Stimulated activated effector memory CD8-positive, alpha-beta T cell treated with anti-CD3 and anti-CD28 coated beads, Interleukin-12 subunit alpha, Interleukin-12 subunit beta, amount 100 ng/mL, for 72 hours (primary cell): ENCODE measurements around the gene LRSAM1.
A peak's percentile ranks its signal among the peaks of the same experiment; 100 is the strongest.

ENCODE experiments used
- ATAC-seq: fragments of 150-1000 bp; cut with Tn5 transposase; 2 replicates; pipeline ENCODE4 v1.10.0; 2021
- DNase-seq, 2 donors: peaks; one replicate each; pipeline ENCODE4 v3.0.0; 2021 to 2022; ENCODE audit warnings: low spot score in 2 of 2
- H3K27ac Mint-ChIP-seq: one replicate; pipeline ENCODE4 v1.8.0; 2022; ENCODE audit warnings: mild to moderate bottlenecking, mixed read lengths
- H3K36me3 Mint-ChIP-seq: one replicate; pipeline ENCODE4 v1.8.0; 2022; ENCODE audit warnings: mild to moderate bottlenecking, mixed read lengths
- H3K4me1 Mint-ChIP-seq: one replicate; pipeline ENCODE4 v1.8.0; 2022; ENCODE audit warnings: mixed read lengths
- H3K4me3 Mint-ChIP-seq: one replicate; pipeline ENCODE4 v1.8.0; 2022; ENCODE audit warnings: mild to moderate bottlenecking, mixed read lengths
- H3K9me3 Mint-ChIP-seq: one replicate; pipeline ENCODE4 v1.8.0; 2022; ENCODE audit warnings: mixed read lengths

Gene LRSAM1

DNA sequence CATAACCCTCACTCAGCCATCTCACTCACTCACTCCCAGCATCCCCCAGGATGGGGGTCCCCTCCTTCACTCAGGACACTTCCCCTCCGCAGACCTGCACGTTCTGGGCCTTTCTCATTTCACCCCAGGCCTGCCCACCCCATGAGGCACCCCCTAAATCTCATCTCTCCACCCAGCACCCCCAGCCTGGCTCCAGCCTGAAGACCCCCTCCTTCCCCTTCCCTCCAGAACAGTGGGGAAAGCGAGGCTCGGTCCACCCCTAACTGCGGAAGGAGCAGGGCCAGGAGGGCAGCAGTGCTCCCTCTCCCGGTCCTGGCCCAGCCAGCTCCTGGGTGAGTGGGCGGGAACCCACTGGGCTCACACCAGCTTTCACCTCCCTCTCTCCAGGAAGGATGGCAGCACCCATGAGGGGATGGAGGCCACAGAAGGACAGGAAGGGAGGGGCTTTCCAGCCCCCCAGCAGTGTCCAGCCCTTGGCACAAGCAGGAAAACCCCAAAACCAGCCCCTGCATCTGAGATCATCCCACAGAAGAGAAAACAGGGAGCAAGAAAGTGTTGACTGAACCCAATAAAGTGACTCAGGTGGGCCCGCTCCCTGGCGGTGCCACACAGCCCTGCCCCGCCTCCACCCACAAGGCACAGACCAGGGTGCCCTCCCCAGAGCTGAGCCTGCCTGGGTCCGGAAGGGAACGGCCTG lies 55.0 kb downstream of the LRSAM1 start:
- Mint-ChIP-seq H3K9me3 (no peaks in the 10 kb centered on the region), H3K36me3 (peaks cover 15% of the 10 kb centered on the region), H3K4me1 (no peaks in the 10 kb centered on the region), H3K27ac (peak overlapping the region; percentile 52), H3K4me3 (no peak overlapping the region)
- ATAC-seq (no peak), DNase-seq (no peak)

DNA sequence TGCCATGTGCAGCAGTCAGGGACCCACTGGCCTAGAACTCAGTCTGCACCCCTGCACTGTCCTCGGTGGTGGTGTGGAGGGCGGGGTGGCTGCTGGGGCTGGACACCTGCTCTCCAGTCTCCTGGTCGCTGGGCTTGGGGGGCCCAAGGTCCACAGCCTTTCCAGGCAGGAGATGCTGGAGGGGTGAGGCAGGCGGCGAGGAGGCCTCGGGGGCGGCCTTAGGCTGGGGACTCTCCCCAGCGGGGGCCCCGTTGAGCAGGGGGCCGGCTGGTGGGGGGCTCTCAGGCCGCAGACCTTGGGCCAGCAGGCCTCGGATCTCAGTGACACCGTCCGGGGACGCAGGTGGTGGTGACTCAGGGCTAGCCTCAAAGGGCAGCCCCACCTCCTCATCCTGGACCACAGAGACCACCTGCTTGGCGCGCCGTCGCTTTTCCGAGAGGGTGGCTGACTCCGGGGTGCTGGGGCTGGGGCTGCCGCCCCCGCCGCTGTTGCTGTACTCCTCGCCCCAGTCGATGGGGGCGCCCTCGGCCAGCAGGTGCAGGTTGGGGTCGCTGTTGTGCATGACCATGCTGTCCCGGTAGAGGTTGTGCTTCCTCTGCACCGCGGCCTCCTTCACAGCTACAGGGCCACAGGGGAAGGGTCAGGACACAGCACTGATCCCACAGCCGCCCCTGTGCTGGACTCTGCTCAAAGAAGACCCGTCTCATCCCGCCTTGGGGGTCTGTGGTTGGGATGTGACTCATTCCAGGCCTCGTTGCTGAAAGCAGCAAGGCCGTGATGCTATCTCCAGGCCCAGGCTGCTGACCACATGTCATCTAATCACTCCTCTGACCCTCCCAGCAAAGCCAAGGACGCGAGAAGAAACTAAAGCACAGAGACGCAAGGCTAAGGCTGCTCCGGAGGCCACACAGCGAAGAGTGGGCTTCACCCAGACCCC lies 55.8 kb downstream of the LRSAM1 start:
- no peak overlapping the region for H3K27ac Mint-ChIP-seq
- H3K36me3 Mint-ChIP-seq = peaks cover 9% of the 10 kb centered on the region
- no peaks in the 10 kb centered on the region for H3K9me3 Mint-ChIP-seq
- H3K4me3 Mint-ChIP-seq = no peak overlapping the region
- no peak for ATAC-seq
- H3K4me1 Mint-ChIP-seq = no peaks in the 10 kb centered on the region
- DNase-seq = no peak

GRCh38 chr9:127507751-127508648 lies 56.7 kb downstream of the LRSAM1 start:
- Mint-ChIP-seq H3K36me3 (peaks cover 11% of the 10 kb centered on the region), H3K4me3 (no peak overlapping the region), H3K4me1 (no peaks in the 10 kb centered on the region), H3K9me3 (no peaks in the 10 kb centered on the region), H3K27ac (peak overlapping the region; percentile 43)
- ATAC-seq (no peak), DNase-seq (no peak)

GRCh38 chr9:127508901-127509260 lies 57.6 kb downstream of the LRSAM1 start:
- Mint-ChIP-seq H3K4me3 (no peak overlapping the region), H3K9me3 (no peaks in the 10 kb centered on the region), H3K36me3 (peaks cover 17% of the 10 kb centered on the region), H3K27ac (peak overlapping the region; percentile 43), H3K4me1 (no peaks in the 10 kb centered on the region)
- DNase-seq (no peak), ATAC-seq (no peak)

DNA sequence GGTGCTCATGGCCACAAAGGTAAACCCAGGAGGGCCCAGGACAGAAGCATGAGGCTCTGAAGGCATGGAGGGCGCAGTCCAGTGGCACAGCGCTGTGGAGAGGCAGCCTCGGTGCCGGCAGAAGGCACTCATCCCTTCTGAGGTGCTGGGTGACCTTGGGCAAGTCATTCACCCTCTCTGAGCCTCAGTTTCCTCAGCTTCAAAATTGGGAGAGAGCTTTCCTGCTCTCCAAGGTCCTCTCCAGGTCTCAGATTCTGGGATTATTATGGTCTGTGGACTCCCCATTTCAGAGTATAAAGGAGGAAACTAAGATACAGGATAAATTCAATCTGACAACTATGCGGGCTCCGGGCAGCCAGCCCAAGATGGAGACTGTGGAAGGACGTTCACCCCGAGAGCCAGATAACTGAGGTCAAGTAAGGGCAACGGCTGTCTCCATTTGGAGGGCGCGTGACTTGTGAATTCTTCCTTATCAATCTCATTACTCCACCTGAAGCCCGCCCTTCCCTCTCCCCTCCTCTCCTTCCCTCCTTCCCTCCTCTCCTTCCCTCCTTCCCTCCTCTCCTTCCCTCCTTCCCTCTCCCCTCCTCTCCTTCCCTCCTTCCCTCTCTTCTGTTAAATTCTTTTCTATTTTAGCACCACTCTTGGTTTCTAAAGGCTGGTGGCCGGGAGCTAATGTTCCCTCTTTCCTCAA lies 58.1 kb downstream of the LRSAM1 start:
- Mint-ChIP-seq H3K9me3 (no peaks in the 10 kb centered on the region), H3K27ac (no peak overlapping the region), H3K36me3 (peaks cover 22% of the 10 kb centered on the region), H3K4me3 (no peak overlapping the region), H3K4me1 (no peaks in the 10 kb centered on the region)
- DNase-seq (no peak), ATAC-seq (no peak)

GRCh38 chr9:127509955-127510299 lies 58.6 kb downstream of the LRSAM1 start:
- H3K27ac Mint-ChIP-seq = no peak overlapping the region
- DNase-seq (no peak), ATAC-seq (no peak)
- H3K36me3 Mint-ChIP-seq = peaks cover 27% of the 10 kb centered on the region
- H3K4me1 Mint-ChIP-seq = no peaks in the 10 kb centered on the region
- H3K9me3 Mint-ChIP-seq = no peaks in the 10 kb centered on the region
- no peak overlapping the region for H3K4me3 Mint-ChIP-seq

GRCh38 chr9:127514468-127514867 lies 63.2 kb downstream of the LRSAM1 start:
- H3K27ac Mint-ChIP-seq = no peak overlapping the region
- no peak for DNase-seq
- peaks cover 73% of the 10 kb centered on the region for H3K36me3 Mint-ChIP-seq
- H3K9me3 Mint-ChIP-seq = no peaks in the 10 kb centered on the region
- peaks cover 7% of the 10 kb centered on the region for H3K4me1 Mint-ChIP-seq
- ATAC-seq = no peak
- no peak overlapping the region for H3K4me3 Mint-ChIP-seq

GRCh38 chr9:127516835-127517607 lies 65.7 kb downstream of the LRSAM1 start:
- H3K36me3 Mint-ChIP-seq = peaks cover 87% of the 10 kb centered on the region
- no peaks in the 10 kb centered on the region for H3K9me3 Mint-ChIP-seq
- H3K27ac Mint-ChIP-seq = peak overlapping the region; percentile 52
- H3K4me3 Mint-ChIP-seq = no peak overlapping the region
- peaks cover 7% of the 10 kb centered on the region for H3K4me1 Mint-ChIP-seq
- DNase-seq (no peak), ATAC-seq (no peak)

DNA sequence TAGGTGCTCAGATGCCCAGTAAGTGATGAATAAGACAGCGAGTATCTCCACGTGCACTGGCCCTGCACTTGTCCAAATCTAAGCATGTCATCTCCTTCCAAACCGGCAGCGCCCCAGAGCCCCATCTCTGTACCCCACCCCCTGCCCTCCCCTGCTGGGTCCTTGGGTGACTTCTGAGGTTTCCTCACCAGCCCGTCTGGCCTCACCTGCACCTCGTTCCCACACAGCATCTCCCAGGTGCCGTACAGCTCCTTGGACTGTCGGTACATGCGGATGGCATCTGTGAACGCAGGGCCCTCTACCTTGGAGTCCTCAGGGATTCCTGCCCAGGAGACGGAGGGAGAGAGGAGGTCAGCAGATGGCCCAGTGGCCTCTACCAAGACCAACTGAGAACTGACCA lies 66.3 kb downstream of the LRSAM1 start:
- DNase-seq (no peak), ATAC-seq (no peak)
- peaks cover 7% of the 10 kb centered on the region for H3K4me1 Mint-ChIP-seq
- H3K36me3 Mint-ChIP-seq = peaks cover 85% of the 10 kb centered on the region
- H3K9me3 Mint-ChIP-seq = no peaks in the 10 kb centered on the region
- H3K4me3 Mint-ChIP-seq = no peak overlapping the region
- peak overlapping the region; percentile 83 for H3K27ac Mint-ChIP-seq

- no peak for DNase-seq
- Mint-ChIP-seq H3K9me3 (no peaks in the 10 kb centered on the region), H3K36me3 (peaks cover 89% of the 10 kb centered on the region), H3K4me1 (peaks cover 7% of the 10 kb centered on the region), H3K4me3 (no peak overlapping the region), H3K27ac (peak overlapping the region; percentile 83)
- no peak for ATAC-seq
Observed at GRCh38 chr9:127518091-127518856, 67.0 kb downstream of the LRSAM1 start.

DNA sequence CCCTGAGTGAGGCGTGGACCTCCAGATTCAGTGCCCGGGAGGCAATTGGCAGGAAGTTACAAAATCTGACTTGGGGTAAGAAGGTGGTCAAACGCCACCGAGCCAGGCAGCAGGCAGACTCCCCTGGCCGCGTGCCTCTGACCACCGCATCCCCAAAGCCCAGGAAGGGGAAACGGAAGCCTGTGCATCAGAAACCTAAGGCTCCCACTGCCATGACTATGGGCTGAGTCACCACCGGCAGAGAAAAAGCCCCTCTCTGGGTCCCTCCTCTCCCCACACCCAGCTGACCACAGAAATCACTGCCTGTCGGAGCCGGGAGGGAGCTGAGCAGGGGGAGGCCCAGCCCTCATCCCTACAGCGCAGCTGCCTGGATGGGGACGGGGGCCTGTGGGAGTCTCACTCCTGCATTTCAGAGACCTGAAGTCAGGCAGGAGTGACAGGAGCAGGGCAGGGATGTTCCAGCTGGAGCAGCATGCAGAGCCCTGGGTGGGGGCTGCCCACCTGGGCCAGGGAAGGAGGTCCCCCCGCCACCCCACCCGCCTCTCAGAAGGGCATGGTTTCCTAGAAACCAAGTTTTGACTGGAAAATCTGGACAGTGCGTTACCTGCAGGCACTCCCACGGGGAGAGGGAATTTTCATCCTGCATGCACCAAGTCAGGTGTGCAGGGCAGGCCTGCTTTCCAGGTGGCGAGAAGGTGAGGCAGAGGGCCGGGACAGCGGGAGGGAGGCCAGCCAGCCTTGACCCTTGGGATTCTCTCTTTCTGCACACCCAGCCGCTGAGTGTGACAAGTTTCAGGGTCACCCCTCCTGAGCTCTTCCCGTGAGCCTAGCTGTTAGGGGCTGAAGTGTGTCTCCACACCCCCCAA lies 68.2 kb downstream of the LRSAM1 start:
- Mint-ChIP-seq H3K36me3 (peaks cover 86% of the 10 kb centered on the region), H3K9me3 (no peaks in the 10 kb centered on the region), H3K27ac (peak overlapping the region; percentile 83), H3K4me3 (no peak overlapping the region), H3K4me1 (peaks cover 7% of the 10 kb centered on the region)
- ATAC-seq = peak; percentile 95
- peak; percentile 26 to 59 for DNase-seq

- Mint-ChIP-seq H3K36me3 (peaks cover 86% of the 10 kb centered on the region), H3K9me3 (peaks cover 5% of the 10 kb centered on the region), H3K4me1 (peaks cover 7% of the 10 kb centered on the region), H3K27ac (peak overlapping the region; percentile 43), H3K4me3 (no peak overlapping the region)
- no peak for ATAC-seq
- no peak for DNase-seq
Observed at GRCh38 chr9:127520941-127521918, 69.9 kb downstream of the LRSAM1 start.
